ACC112 (cell line): ENCODE data around the gene LRIT2.

Experiments
- H2AFZ ChIP-seq: fragments of 200-600 bp; sonication (generic); one replicate; pipeline ENCODE4 v1.6.0; 2017; ENCODE audit warnings: antibody characterized with exemption, low read length; ENCODE audit not compliant: unreplicated experiment
- H3K27ac ChIP-seq: fragments of 200-600 bp; sonication (generic); 2 replicates; pipeline ENCODE4 v1.5.1; 2014; ENCODE audit warnings: low read depth, mild to moderate bottlenecking, antibody characterized with exemption, low read length, moderate library complexity
- H3K27me3 ChIP-seq: fragments of 200-600 bp; sonication (generic); 2 replicates; pipeline ENCODE4 v1.6.1; 2014; ENCODE audit warnings: mild to moderate bottlenecking, antibody characterized with exemption, low read length, moderate library complexity, mixed read lengths; ENCODE audit not compliant: insufficient read depth
- H3K36me3 ChIP-seq: fragments of 200-600 bp; sonication (generic); 2 replicates; pipeline ENCODE4 v1.6.1; 2016; ENCODE audit warnings: mild to moderate bottlenecking, antibody characterized with exemption, low read length, moderate library complexity, mixed read lengths; ENCODE audit not compliant: insufficient read depth
- H3K4me1 ChIP-seq: fragments of 200-600 bp; sonication (generic); one replicate; pipeline ENCODE4 v1.6.1; 2016; ENCODE audit warnings: low read length, mixed read lengths; ENCODE audit not compliant: insufficient read depth, unreplicated experiment, control insufficient read depth
- H3K4me3 ChIP-seq: fragments of 200-600 bp; sonication (generic); 2 replicates; pipeline ENCODE4 v1.5.1; 2014; ENCODE audit warnings: mild to moderate bottlenecking, low read depth, low read length
- H3K79me2 ChIP-seq: fragments of 200-600 bp; sonication (generic); one replicate; pipeline ENCODE4 v1.6.0; 2016; ENCODE audit warnings: low read length; ENCODE audit not compliant: control insufficient read depth, unreplicated experiment, insufficient read depth

Gene LRIT2

DNA sequence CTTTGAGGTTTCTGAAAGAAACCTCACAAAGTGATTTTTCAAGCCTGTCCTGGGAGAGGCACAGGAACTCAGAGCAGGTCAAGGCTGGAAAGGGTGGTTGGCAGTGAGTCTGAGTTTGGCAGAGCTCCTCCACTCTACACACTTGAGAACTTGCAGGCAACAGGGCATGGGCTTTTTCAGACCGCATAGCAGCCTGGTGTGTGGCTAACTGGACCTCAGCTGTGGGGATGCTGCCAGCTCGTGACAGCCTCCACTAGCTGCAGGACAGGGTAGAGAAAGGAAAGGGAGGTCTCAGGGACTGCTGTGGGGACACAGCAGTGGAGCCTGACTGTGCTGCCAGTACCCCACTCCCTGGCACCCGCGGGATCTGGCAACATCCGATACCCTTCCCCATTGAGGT is 28.4 kb downstream of the LRIT2 start:
- Histone ChIP-seq H3K36me3 (no peaks in the 10 kb centered on the region), H3K4me1 (no peaks in the 10 kb centered on the region), H3K27ac (no peak overlapping the region), H3K79me2 (no peaks in the 10 kb centered on the region), H3K4me3 (no peak overlapping the region), H3K27me3 (peaks cover 91% of the 10 kb centered on the region), H2AFZ (no peak overlapping the region)

DNA sequence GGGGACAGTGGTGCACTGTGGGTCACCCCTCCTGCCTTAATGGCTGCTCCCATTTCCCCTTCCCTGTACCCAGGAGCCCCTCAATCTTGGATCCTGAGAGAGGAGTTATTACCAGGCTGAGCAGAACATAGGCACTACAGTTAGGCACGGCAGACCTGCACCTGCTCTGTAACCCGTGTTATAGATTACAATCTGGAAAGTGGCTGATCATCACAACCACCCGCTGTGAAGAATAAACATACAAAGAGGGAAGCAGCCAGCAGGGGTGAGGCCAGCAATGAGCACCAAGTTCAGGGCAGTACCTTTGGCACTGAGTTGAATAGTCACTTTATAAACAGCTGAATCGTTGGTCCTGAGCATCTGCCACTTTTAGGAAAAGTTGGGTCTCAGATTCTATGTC is 29.3 kb downstream of the LRIT2 start:
- no peaks in the 10 kb centered on the region for H3K4me1 ChIP-seq
- H3K79me2 ChIP-seq: no peaks in the 10 kb centered on the region
- peaks cover 94% of the 10 kb centered on the region for H3K27me3 ChIP-seq
- H3K36me3 ChIP-seq: no peaks in the 10 kb centered on the region
- H3K27ac ChIP-seq: no peak overlapping the region
- no peak overlapping the region for H3K4me3 ChIP-seq
- H2AFZ ChIP-seq: no peak overlapping the region

DNA sequence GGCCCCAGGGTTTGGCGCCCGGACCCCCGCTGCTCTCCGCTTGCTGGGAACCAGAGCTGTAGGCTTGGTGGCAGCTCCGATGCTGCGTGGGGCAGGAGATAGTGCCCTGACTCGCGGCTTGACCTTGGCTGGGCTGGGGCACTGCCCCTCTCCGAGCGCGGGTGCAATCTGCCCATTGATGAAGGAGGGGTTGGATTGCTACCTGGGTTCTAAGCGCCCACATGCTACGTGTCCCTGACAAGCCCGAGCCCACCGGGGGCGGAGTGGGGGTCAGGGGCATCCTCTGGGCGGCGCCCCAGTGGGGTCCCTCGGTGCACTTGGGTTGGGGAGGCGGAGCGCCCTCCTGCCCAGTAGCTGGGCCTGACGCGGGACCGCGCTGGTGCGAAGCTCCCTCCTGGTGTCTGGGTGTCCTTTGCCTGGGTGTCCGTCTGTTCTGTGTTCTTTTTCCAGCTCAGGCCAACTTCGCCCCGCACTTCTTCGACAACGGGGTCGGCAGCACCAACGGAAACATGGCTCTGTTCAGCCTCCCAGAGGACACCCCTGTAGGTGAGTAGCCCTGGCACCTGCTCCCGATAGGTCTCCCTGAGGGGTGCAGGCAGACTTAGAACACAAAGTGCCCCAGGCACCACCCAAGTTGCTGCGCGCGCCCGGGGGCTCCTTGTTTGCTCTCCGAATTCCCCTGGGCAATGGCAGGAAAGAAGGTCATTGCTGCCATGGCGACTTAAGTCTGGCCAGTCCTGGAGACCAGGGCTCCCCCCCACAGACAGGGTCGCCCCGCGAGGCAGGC is 30.1 kb downstream of the LRIT2 start:
- H3K79me2 ChIP-seq: no peaks in the 10 kb centered on the region
- H3K36me3 ChIP-seq: no peaks in the 10 kb centered on the region
- peaks cover 91% of the 10 kb centered on the region for H3K27me3 ChIP-seq
- H3K27ac ChIP-seq: no peak overlapping the region
- no peak overlapping the region for H2AFZ ChIP-seq
- H3K4me1 ChIP-seq: no peaks in the 10 kb centered on the region
- H3K4me3 ChIP-seq: no peak overlapping the region

DNA sequence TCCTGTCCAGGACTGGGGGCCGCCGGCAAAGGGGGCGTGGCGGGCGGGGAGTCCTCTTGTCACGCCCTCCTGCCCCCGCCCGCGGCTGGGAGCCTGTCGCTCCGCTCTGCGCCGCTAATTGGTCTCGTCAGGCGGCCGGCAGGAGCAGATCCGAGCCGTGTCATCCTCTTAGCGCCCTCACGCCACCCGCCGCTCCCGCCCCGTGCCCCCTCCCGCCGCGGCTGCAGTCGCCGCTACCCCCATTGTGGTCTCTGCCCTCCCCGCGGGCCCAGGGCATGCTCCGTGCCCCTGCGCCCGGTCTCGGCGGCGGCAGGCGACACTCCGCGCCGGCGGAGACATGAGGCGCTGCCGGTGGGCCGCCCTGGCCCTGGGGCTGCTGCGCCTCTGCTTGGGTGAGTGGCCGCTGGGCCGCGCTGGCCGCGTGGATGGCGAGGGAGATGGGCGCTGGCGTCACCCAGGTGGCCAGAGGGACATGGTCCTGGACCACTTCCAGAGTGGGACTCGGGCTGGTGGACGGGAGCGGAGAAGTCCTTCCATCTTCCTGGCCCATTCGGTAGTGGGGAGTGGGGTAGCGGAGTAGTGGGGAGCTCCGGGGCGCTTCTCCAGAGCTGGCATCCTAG is 30.8 kb downstream of the LRIT2 start, which contains the start of gene CDHR1:
Gene CDHR1, plus strand, starts transcription at position 114 of the 620 bp plus-strand sequence. Its CDS starts 224 bp downstream, at position 338.
- Histone ChIP-seq H2AFZ (no peak within 1 kb of the TSS), H3K27me3 (peaks cover 89% of the 10 kb centered on the region), H3K4me1 (no peaks in the 10 kb centered on the region), H3K36me3 (no peaks in the 10 kb centered on the region), H3K4me3 (peak within 1 kb of the TSS; percentile 62), H3K27ac (no peak within 1 kb of the TSS), H3K79me2 (no peaks in the 10 kb centered on the region)

DNA sequence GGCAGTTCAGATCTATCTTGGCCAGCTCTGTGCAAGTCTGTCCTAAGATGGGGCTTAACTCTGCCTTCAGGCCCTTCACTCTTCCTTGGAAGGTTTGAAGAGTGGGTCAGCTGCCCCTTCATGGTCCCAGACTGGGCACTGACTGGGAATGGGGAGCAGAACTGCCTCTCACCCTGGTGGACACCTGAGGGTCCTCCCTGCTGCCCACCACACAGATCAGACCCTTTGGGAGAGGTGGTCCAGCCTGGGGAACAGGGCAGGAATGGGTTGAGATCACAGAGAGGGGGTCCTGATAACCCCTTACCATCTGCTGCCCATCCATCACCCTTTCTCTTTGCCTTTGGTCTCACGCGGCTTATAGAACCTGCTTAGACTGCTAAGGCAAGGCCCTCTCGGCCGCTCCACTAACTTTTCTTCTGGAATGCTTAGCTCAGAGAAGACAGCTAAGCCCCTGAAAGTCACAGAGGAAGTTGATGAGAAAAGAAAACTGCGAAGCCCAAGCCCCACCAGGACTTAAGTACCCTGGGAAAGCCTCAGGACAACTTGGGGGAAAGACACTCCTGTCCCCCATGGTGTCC is 31.4 kb downstream of the LRIT2 start:
- H3K4me1 ChIP-seq: no peaks in the 10 kb centered on the region
- H3K27me3 ChIP-seq: peaks cover 88% of the 10 kb centered on the region
- no peak overlapping the region for H2AFZ ChIP-seq
- H3K4me3 ChIP-seq: peak overlapping the region; percentile 62
- H3K79me2 ChIP-seq: no peaks in the 10 kb centered on the region
- no peaks in the 10 kb centered on the region for H3K36me3 ChIP-seq
- H3K27ac ChIP-seq: no peak overlapping the region

DNA sequence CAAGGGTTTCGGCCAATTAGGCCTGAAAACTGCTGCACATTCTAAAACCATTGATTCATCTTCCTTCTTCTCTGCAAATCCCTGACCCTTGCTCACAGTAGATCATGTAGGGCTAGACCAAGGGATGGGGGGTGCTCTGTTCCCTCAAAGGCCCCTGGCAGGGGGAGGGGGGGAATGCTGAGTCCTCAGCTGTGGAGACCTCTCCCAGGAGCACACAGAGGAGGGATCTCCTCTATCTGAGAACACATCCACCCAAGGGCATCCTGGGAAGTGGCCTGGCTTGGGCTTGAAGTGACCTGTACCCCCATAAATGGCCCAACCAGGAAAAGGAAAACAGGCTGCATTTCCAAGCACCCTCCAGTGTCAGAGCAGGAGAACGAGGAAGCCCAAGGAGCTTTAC is 32.0 kb downstream of the LRIT2 start:
- Histone ChIP-seq H2AFZ (no peak overlapping the region), H3K4me1 (no peaks in the 10 kb centered on the region), H3K27me3 (peaks cover 88% of the 10 kb centered on the region), H3K36me3 (no peaks in the 10 kb centered on the region), H3K27ac (no peak overlapping the region), H3K4me3 (no peak overlapping the region), H3K79me2 (no peaks in the 10 kb centered on the region)

DNA sequence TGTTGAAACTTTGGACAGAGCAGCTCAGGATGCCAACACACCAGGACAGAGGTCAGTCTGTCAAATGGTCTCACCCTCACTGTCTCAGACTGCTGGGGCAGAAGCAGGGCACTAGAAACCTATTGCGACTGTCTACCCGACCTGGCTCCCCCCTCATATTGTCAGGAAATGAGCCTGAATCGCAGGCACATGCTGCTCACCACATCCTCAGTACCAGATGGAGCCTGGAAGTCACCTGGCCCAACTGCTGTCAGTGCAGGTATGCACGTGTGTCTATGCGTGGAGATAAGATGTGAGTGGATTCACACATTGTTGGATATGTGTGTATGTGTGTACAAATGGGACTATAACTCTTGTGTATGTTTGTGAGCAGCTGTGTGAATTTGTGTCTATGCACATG is 34.2 kb downstream of the LRIT2 start:
- Histone ChIP-seq H3K27me3 (peaks cover 74% of the 10 kb centered on the region), H3K36me3 (no peaks in the 10 kb centered on the region), H3K4me1 (no peaks in the 10 kb centered on the region), H2AFZ (no peak overlapping the region), H3K27ac (no peak overlapping the region), H3K79me2 (no peaks in the 10 kb centered on the region), H3K4me3 (no peak overlapping the region)

DNA sequence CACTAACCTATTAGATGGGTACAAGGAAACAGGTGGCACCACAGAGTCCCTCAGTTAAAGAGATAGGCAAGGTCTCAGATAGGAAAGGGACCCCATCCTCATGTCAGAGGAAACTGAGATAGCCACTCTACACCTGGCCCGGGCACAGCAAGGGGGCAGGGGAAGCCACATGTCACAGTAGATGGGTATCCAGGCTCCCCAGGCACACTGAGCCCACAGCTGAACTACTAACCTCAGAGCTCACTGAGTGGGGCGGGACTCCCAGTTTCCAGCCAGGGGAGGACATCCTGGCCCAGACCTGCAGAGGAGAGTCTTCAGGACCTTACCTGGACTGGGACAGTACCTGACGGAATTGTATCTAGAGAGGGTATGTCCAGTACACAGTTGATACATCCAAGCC is 34.7 kb downstream of the LRIT2 start:
- H3K79me2 ChIP-seq: no peaks in the 10 kb centered on the region
- H3K4me3 ChIP-seq: no peak overlapping the region
- H3K27me3 ChIP-seq: peaks cover 69% of the 10 kb centered on the region
- no peaks in the 10 kb centered on the region for H3K36me3 ChIP-seq
- H3K4me1 ChIP-seq: no peaks in the 10 kb centered on the region
- H2AFZ ChIP-seq: no peak overlapping the region
- H3K27ac ChIP-seq: no peak overlapping the region

DNA sequence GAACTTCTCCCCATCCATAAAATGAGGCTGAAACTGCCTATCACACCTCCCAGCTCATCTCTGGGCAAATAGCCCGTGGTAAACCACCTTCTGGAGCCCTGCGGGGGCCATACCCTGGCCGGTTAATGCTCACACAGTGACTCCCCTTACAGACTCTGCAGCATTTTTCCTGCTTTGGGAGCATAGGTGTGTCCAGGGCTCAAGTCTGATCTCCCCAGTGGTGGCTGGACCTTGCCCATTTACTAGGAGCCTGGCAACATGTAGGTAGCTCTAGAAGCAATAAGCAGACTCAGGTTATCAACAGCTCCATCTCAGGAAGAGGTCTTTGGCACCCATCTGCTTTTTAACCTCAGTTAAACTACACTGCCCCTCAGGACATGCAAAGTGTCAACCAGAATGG is 36.5 kb downstream of the LRIT2 start:
- Histone ChIP-seq H3K4me1 (no peaks in the 10 kb centered on the region), H3K27ac (no peak overlapping the region), H2AFZ (no peak overlapping the region), H3K4me3 (no peak overlapping the region), H3K36me3 (no peaks in the 10 kb centered on the region), H3K79me2 (no peaks in the 10 kb centered on the region), H3K27me3 (peaks cover 55% of the 10 kb centered on the region)

DNA sequence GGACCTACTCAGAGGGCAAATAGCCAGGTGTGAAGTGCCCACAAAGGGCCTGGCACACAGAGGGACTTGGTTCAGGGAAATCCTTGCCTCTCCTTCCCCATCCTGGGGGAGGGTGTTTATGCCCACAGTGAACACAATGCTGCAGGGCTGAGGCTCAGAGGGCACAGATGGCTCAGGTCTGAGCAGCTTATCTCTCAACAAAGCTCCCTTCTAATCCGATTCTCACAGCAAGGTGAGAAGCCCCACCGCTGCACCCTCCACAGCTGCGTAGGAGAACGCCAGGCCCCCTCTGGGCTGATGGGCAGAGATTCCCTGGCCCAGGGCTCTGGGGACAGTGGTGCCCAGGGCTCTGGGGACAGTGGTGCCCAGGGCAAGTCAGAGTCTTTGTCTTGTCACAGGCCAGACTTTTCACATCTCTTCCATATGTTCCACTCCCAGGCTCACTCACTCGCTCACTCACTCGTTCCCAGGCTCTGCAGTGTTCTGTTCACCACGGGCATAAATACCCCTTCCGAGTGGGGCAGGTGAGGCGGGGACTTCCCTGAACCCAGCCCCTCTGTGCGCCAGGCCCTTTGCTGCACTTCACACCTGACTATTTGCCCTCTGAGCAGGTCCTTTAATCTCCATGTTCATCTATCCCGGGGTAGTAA is 39.7 kb downstream of the LRIT2 start:
- no peak overlapping the region for H3K4me3 ChIP-seq
- H2AFZ ChIP-seq: no peak overlapping the region
- H3K79me2 ChIP-seq: no peaks in the 10 kb centered on the region
- H3K4me1 ChIP-seq: no peaks in the 10 kb centered on the region
- H3K36me3 ChIP-seq: no peaks in the 10 kb centered on the region
- no peak overlapping the region for H3K27ac ChIP-seq
- peaks cover 34% of the 10 kb centered on the region; the same call in 1 of the 2 replicates for H3K27me3 ChIP-seq
